IMR-90 (cell line): ENCODE results near the gene CWC22. TPM values are rescaled to one million over a fixed set of nuclear protein-coding genes. Genes with fewer than 3 reads are reported as not detected.

Source experiments
- ATAC-seq: fragments of 200-7000 bp; cut with Tn5 transposase; 2 replicates; pipeline ENCODE4 v1.9.1; 2020; ENCODE audit warnings: low read depth, mild to moderate bottlenecking, moderate library complexity
- BruUV-seq: library from RNA; stranded (reverse); fragments of 400-500 nt; replicated peaks from 2 replicates; lab custom pipeline; 2021; lab: Mats Ljungman, UMichigan
- CTCF ChIA-PET: fragments of 300-600 bp; formaldehyde crosslinking; extraction: SDS; loops from one replicate; lab custom pipeline; 2021; ENCODE audit warnings: antibody characterized with exemption; lab: Yijun Ruan, JAX
- POLR2A ChIA-PET: fragments of 300-600 bp; sonication (Branson Sonifier 250); formaldehyde crosslinking; loops from one replicate; lab custom pipeline; 2022; ENCODE audit warnings: antibody characterized with exemption; ENCODE audit not compliant: unreplicated experiment; lab: Charles Lee
- DNase-seq: peaks from one replicate; pipeline ENCODE4 v3.0.0; 2013
- H2AFZ ChIP-seq: replicated peaks from 2 replicates; pipeline ENCODE3; 2013; ENCODE audit warnings: low read length, mild to moderate bottlenecking; ENCODE audit not compliant: poor library complexity
- H2AK5ac ChIP-seq: 2 replicates; pipeline ENCODE4 v1.6.1; 2013; ENCODE audit warnings: low read depth, low read length, inconsistent platforms
- H2AK9ac ChIP-seq: replicated peaks from 2 replicates; pipeline ENCODE3; 2013; ENCODE audit warnings: mild to moderate bottlenecking, low read depth, low read length, moderate library complexity; ENCODE audit not compliant: poor library complexity
- H2BK120ac ChIP-seq: 2 replicates; pipeline ENCODE4 v1.6.1; 2013; ENCODE audit warnings: low read depth, low read length, inconsistent platforms
- H2BK15ac ChIP-seq: 3 replicates; pipeline ENCODE4 v1.6.1; 2013; ENCODE audit warnings: low read depth, low read length, inconsistent platforms
- H2BK20ac ChIP-seq: 2 replicates; pipeline ENCODE4 v1.6.1; 2013; ENCODE audit warnings: low read depth, mild to moderate bottlenecking, inconsistent platforms, low read length, moderate library complexity
- H2BK5ac ChIP-seq: 2 replicates; pipeline ENCODE4 v1.6.1; 2013; ENCODE audit warnings: mild to moderate bottlenecking, low read depth, low read length, inconsistent platforms; ENCODE audit not compliant: poor library complexity, severe bottlenecking
- H3K14ac ChIP-seq: replicated peaks from 2 replicates; pipeline ENCODE4 v1.6.1; 2013; ENCODE audit warnings: low read depth, low read length, inconsistent platforms
- H3K18ac ChIP-seq: 2 replicates; pipeline ENCODE4 v1.6.1; 2013; ENCODE audit warnings: low read depth, low read length, control low read depth
- H3K23ac ChIP-seq: 2 replicates; pipeline ENCODE4 v1.6.1; 2013; ENCODE audit warnings: low read depth, low read length, inconsistent platforms
- H3K27ac ChIP-seq: 2 replicates; pipeline ENCODE4 v1.5.1; 2013; ENCODE audit warnings: mild to moderate bottlenecking, control low read depth, low read length; ENCODE audit not compliant: insufficient read depth
- H3K27me3 ChIP-seq: 2 replicates; pipeline ENCODE4 v1.6.1; 2013; ENCODE audit warnings: low read length; ENCODE audit not compliant: control insufficient read depth, insufficient read depth
- H3K36me3 ChIP-seq: 2 replicates; pipeline ENCODE4 v1.6.1; 2013; ENCODE audit warnings: low read length, mixed read lengths; ENCODE audit not compliant: control insufficient read depth, insufficient read depth
- H3K4ac ChIP-seq: 2 replicates; pipeline ENCODE4 v1.6.1; 2013; ENCODE audit warnings: low read depth, low read length, inconsistent platforms
- H3K4me1 ChIP-seq: 2 replicates; pipeline ENCODE4 v1.6.1; 2013; ENCODE audit warnings: low read length, mixed read lengths; ENCODE audit not compliant: control insufficient read depth, insufficient read depth
- H3K4me2 ChIP-seq: 2 replicates; pipeline ENCODE4 v1.6.1; 2013; ENCODE audit warnings: low read depth, mild to moderate bottlenecking, control low read depth, low read length, moderate library complexity
- H3K4me3 ChIP-seq: 2 replicates; pipeline ENCODE4 v1.5.1; 2013; ENCODE audit warnings: low read depth, mild to moderate bottlenecking, control low read depth, low read length, moderate library complexity; ENCODE audit not compliant: insufficient read depth
- H3K56ac ChIP-seq: 2 replicates; pipeline ENCODE4 v1.6.1; 2013; ENCODE audit warnings: low read length, inconsistent platforms; ENCODE audit not compliant: insufficient read depth; ENCODE audit errors: extremely low read depth
- H3K79me1 ChIP-seq, 2 experiments: 2 replicates each; pipeline ENCODE4 v1.6.1; 2013; ENCODE audit warnings: low read length in 2 of 2, inconsistent platforms in 1 of 2, low read depth in 1 of 2
- H3K9ac ChIP-seq: 2 replicates; pipeline ENCODE4 v1.6.1; 2013; ENCODE audit warnings: low read depth, low read length, control low read depth
- H3K9me1 ChIP-seq: 2 replicates; pipeline ENCODE4 v1.6.1; 2013; ENCODE audit warnings: low read length, inconsistent platforms; ENCODE audit not compliant: insufficient read depth
- H3K9me3 ChIP-seq: 2 replicates; pipeline ENCODE4 v1.6.1; 2013; ENCODE audit warnings: low read length; ENCODE audit not compliant: control insufficient read depth, insufficient read depth
- H4K20me1 ChIP-seq: 2 replicates; pipeline ENCODE4 v1.6.1; 2013; ENCODE audit warnings: low read length, inconsistent platforms; ENCODE audit not compliant: insufficient read depth
- H4K5ac ChIP-seq: 2 replicates; pipeline ENCODE4 v1.6.1; 2013; ENCODE audit warnings: mild to moderate bottlenecking, low read depth, low read length, control low read depth
- H4K8ac ChIP-seq, 2 experiments: 2 replicates each; pipeline ENCODE4 v1.6.1; 2013; ENCODE audit warnings: low read depth in 2 of 2, low read length in 2 of 2, control low read depth in 1 of 2, inconsistent platforms in 1 of 2
- H4K91ac ChIP-seq: 2 replicates; pipeline ENCODE4 v1.6.1; 2013; ENCODE audit warnings: low read depth, low read length, inconsistent platforms; ENCODE audit not compliant: insufficient read depth
- BHLHE40 ChIP-seq: fragments of 150-350 bp; IDR thresholded peaks from 2 replicates; pipeline ENCODE4 v1.6.1; 2016; ENCODE audit warnings: mild to moderate bottlenecking, low read depth, low read length
- CEBPB ChIP-seq: IDR thresholded peaks from 2 replicates; pipeline ENCODE4 v1.6.1; 2012; ENCODE audit warnings: low read depth, low read length, improper control_type of control experiment
- CHD1 ChIP-seq: IDR thresholded peaks from 2 replicates; pipeline ENCODE4 v1.6.1; 2012; ENCODE audit warnings: low read depth, low read length, improper control_type of control experiment
- CTCF ChIP-seq: conservative IDR thresholded peaks from 2 replicates; pipeline ENCODE4 v1.5.1; 2012; ENCODE audit warnings: mild to moderate bottlenecking, low read depth, low read length, improper control_type of control experiment
- ELK1 ChIP-seq: fragments of 150-350 bp; IDR thresholded peaks from 2 replicates; pipeline ENCODE4 v1.6.1; 2016; ENCODE audit warnings: low read depth, mild to moderate bottlenecking, low read length, moderate library complexity, borderline replicate concordance
- FOS ChIP-seq: fragments of 150-350 bp; IDR thresholded peaks from 2 replicates; pipeline ENCODE4 v1.6.1; 2016; ENCODE audit warnings: low read depth, low read length
- MAFK ChIP-seq: IDR thresholded peaks from 2 replicates; pipeline ENCODE4 v1.6.1; 2012; ENCODE audit warnings: low read depth, low read length, improper control_type of control experiment
- MAZ ChIP-seq: IDR thresholded peaks from 2 replicates; pipeline ENCODE4 v1.6.1; 2012; ENCODE audit warnings: low read depth, mild to moderate bottlenecking, low read length, improper control_type of control experiment, moderate library complexity, borderline replicate concordance
- MXI1 ChIP-seq: IDR thresholded peaks from 2 replicates; pipeline ENCODE4 v1.6.1; 2012; ENCODE audit warnings: low read depth, mild to moderate bottlenecking, low read length, moderate library complexity, borderline replicate concordance
- NFE2L2 ChIP-seq: fragments of 150-350 bp; IDR thresholded peaks from 2 replicates; pipeline ENCODE4 v1.6.1; 2016; ENCODE audit warnings: low read depth, mild to moderate bottlenecking, low read length
- POLR2A ChIP-seq: IDR thresholded peaks from 2 replicates; pipeline ENCODE4 v1.6.1; 2012; ENCODE audit warnings: mild to moderate bottlenecking, low read depth, low read length
- RAD21 ChIP-seq: IDR thresholded peaks from 2 replicates; pipeline ENCODE4 v1.6.1; 2012; ENCODE audit warnings: low read length, improper control_type of control experiment
- RCOR1 ChIP-seq: IDR thresholded peaks from 2 replicates; pipeline ENCODE4 v1.6.1; 2012; ENCODE audit warnings: mild to moderate bottlenecking, low read length, improper control_type of control experiment; ENCODE audit not compliant: insufficient replicate concordance
- RFX5 ChIP-seq: IDR thresholded peaks from 2 replicates; pipeline ENCODE4 v1.8.0; 2012; ENCODE audit warnings: low read depth, mild to moderate bottlenecking, low read length, moderate library complexity
- SMC3 ChIP-seq: fragments of 150-350 bp; IDR thresholded peaks from 2 replicates; pipeline ENCODE4 v1.6.1; 2016; ENCODE audit warnings: low read depth, mild to moderate bottlenecking, antibody characterized with exemption, low read length, moderate library complexity
- USF2 ChIP-seq: fragments of 150-350 bp; IDR thresholded peaks from 2 replicates; pipeline ENCODE4 v1.6.1; 2017; ENCODE audit warnings: mild to moderate bottlenecking, antibody characterized with exemption, low read length, low read depth
- WGBS, 2 experiments: methylation state at CpG; one replicate each; pipeline versions ENCODE4 v1.1.5 to v1.1.7; 2013; ENCODE audit warnings: missing lambda C conversion rate in 2 of 2; ENCODE audit not compliant: insufficient read length in 1 of 2; ENCODE audit errors: extremely low coverage in 2 of 2; 5-methylcytosine and 5-hydroxymethylcytosine counted together
- dilution Hi-C: fragments of 300-500 bp; cut with HindIII; formaldehyde crosslinking; loops from one replicate; pipeline ENCODE4 v1.14.3; 2018; ENCODE audit warnings: low sequenced_read_pairs; ENCODE audit not compliant: unreplicated experiment
- in situ Hi-C: fragments of 300-500 bp; cut with MboI; formaldehyde crosslinking; loops from 3 replicates; pipeline ENCODE4 v1.14.3; 2019; ENCODE audit warnings: low sequenced_read_pairs, inconsistent platforms, mixed read lengths
- intact Hi-C: fragments of 100-400 bp; cut with micrococcal nuclease; formaldehyde crosslinking; loops from 2 replicates; pipeline ENCODE4 v1.10.0; 2022
- polyA plus RNA-seq, 3 experiments: library from polyadenylated mRNA; depleted of rRNA; stranded (reverse); fragments of >200 nt; gene quantifications; 2 replicates each; pipeline ENCODE4 v1.2.3, GENCODE V29; 2012; ENCODE audit warnings: low replicate concordance in 1 of 3
- total RNA-seq: library from RNA; depleted of rRNA; stranded (reverse); fragments of >200 nt; gene quantifications from 2 replicates; pipeline ENCODE4 v1.2.3, GENCODE V29; 2012

CWC22 gene
- total and polyA plus RNA-seq, 2 of the 4 experiments (the other 2 are of a cell fraction): 4.5 to 17.9 TPM

- Histone ChIP-seq H3K36me3 (no peaks in the 10 kb centered on the region), H4K91ac (no peak overlapping the region), H3K4me2 (no peak overlapping the region), H4K8ac (no peak overlapping the region), H3K4me1 (no peaks in the 10 kb centered on the region), H2AFZ (no peak overlapping the region), H3K9me1 (no peaks in the 10 kb centered on the region), H3K56ac (no peak overlapping the region), H3K9ac (no peak overlapping the region), H2BK120ac (no peak overlapping the region), H2AK9ac (no peak overlapping the region), H2BK20ac (no peak overlapping the region), H2BK5ac (no peak overlapping the region), H3K4ac (no peak overlapping the region), H3K18ac (no peak overlapping the region), H2BK15ac (no peak overlapping the region), H3K23ac (no peak overlapping the region), H3K27me3 (peaks cover 4% of the 10 kb centered on the region), H3K79me1 (no peaks in the 10 kb centered on the region), H4K20me1 (no peaks in the 10 kb centered on the region), H3K27ac (no peak overlapping the region), H4K5ac (no peak overlapping the region), H3K9me3 (no peaks in the 10 kb centered on the region), H3K14ac (no peak overlapping the region), H2AK5ac (no peak overlapping the region), H3K4me3 (no peak overlapping the region)
- ATAC-seq (no peak), DNase-seq (no peak)
- BruUV-seq: no TSS peak
- intact Hi-C loops (no loop called here), in situ Hi-C loops (no loop called here), dilution Hi-C loops (no loop called here)
- TF ChIP-seq POLR2A: no peak
- no peak for TF ChIP-seq RFX5
- TF ChIP-seq BHLHE40: no peak
- no peak for TF ChIP-seq MXI1
- TF ChIP-seq FOS: no peak
- no peak for TF ChIP-seq MAZ
- TF ChIP-seq RAD21: no peak
- no peak for TF ChIP-seq USF2
- TF ChIP-seq ELK1: no peak
- no peak for TF ChIP-seq SMC3
- no peak for TF ChIP-seq CTCF
- no peak for TF ChIP-seq CEBPB
- TF ChIP-seq RCOR1: no peak
- TF ChIP-seq MAFK: no peak
- TF ChIP-seq CHD1: no peak
- TF ChIP-seq NFE2L2: no peak
- no CpG with 5 or more reads among the region's 3 CpGs for WGBS, 2 experiments
- POLR2A ChIA-PET: no interaction called here
- CTCF ChIA-PET: no interaction called here
Observed at GRCh38 chr2:179911569-179911968, 95.5 kb downstream of the CWC22 start.
